HepG2 (cell line): ENCODE measurements around the gene ENTHD1. TPM values are rescaled to one million over a fixed set of nuclear protein-coding genes. Genes with fewer than 3 reads are reported as not detected.

ENCODE experiments used
- ATAC-seq: fragments of 200-7000 bp; cut with Tn5 transposase; 3 replicates; pipeline ENCODE4 v1.9.1; 2020; ENCODE audit warnings: mild to moderate bottlenecking, moderate library complexity
- BruUV-seq: library from RNA; stranded (reverse); fragments of 400-500 nt; replicated peaks from 2 replicates; lab custom pipeline; 2021; lab: Mats Ljungman, UMichigan
- CTCF ChIA-PET: fragments of 300-600 bp; formaldehyde crosslinking; extraction: SDS; loops from one replicate; lab custom pipeline; 2021; ENCODE audit warnings: low total read pairs, inconsistent platforms, low intra/inter-chr PET ratio; lab: Yijun Ruan, JAX
- POLR2A ChIA-PET: fragments of 350-600 bp; sonication (Branson Sonifier 250); formaldehyde crosslinking; loops from one replicate; lab custom pipeline; 2020; ENCODE audit warnings: antibody characterized with exemption, inconsistent platforms; lab: Yijun Ruan, JAX
- DNase-seq: peaks from one replicate; pipeline ENCODE4 v3.0.0-alpha.2; 2015; ENCODE audit warnings: low spot score
- FAIRE-seq: peaks from 3 replicates; lab custom pipeline; 2011; peaks lifted over from hg19 to GRCh38; lab: Jason Lieb, UNC
- H2AFZ ChIP-seq: one replicate; pipeline ENCODE4 v1.6.1; 2011; ENCODE audit warnings: low read length, inconsistent platforms
- H3K27ac ChIP-seq: fragments of 300-600 bp; 3 replicates; pipeline ENCODE4 v1.8.0; 2011; ENCODE audit warnings: mixed run types, mild to moderate bottlenecking, mixed read lengths, low read length, inconsistent platforms; ENCODE audit not compliant: insufficient read depth; ENCODE audit errors: extremely low read length
- H3K27me3 ChIP-seq, 2 experiments: fragments of 200-600 bp in 1 of 2; 2 replicates in 1 of 2; 3 replicates in 1 of 2; pipeline versions ENCODE4 v1.6.0 to v1.8.0; 2011; ENCODE audit warnings: low read length in 2 of 2, mild to moderate bottlenecking in 2 of 2, moderate library complexity in 2 of 2, inconsistent platforms in 1 of 2; ENCODE audit not compliant: insufficient read depth in 2 of 2, control insufficient read depth in 1 of 2
- H3K36me3 ChIP-seq, 2 experiments: fragments of 200-600 bp in 1 of 2; replicated peaks in 1 of 2; 2 replicates in 1 of 2; 3 replicates in 1 of 2; pipeline versions ENCODE4 v1.5.1 to v1.8.0; 2011; ENCODE audit warnings: low read length in 2 of 2, inconsistent platforms in 1 of 2; ENCODE audit not compliant: insufficient read depth in 2 of 2, control insufficient read depth in 1 of 2
- H3K4me1 ChIP-seq: 2 replicates; pipeline ENCODE4 v1.5.1; 2012; ENCODE audit warnings: low read length, inconsistent platforms; ENCODE audit not compliant: insufficient read depth
- H3K4me2 ChIP-seq: 2 replicates; pipeline ENCODE4 v1.6.0; 2011; ENCODE audit warnings: low read depth, low read length, inconsistent platforms
- H3K4me3 ChIP-seq, 3 experiments: fragments of 200-600 bp in 1 of 3; sonication (generic), shearing (Covaris generic) in 1 of 3; replicated peaks in 1 of 3; 2 replicates each; pipeline ENCODE4 v1.5.1; 2011 to 2016; ENCODE audit warnings: low read length in 3 of 3, inconsistent platforms in 2 of 3, low read depth in 2 of 3, mild to moderate bottlenecking in 2 of 3, control low read depth in 1 of 3, mixed read lengths in 1 of 3; ENCODE audit not compliant: insufficient read depth in 1 of 3
- H3K79me2 ChIP-seq: one replicate; pipeline ENCODE4 v1.6.1; 2011; ENCODE audit warnings: low read length, inconsistent platforms; ENCODE audit not compliant: insufficient read depth
- H3K9ac ChIP-seq: 2 replicates; pipeline ENCODE4 v1.6.0; 2011; ENCODE audit warnings: mild to moderate bottlenecking, low read depth, low read length, inconsistent platforms; ENCODE audit not compliant: insufficient read depth
- H3K9me3 ChIP-seq: 2 replicates; pipeline ENCODE4 v1.5.1; 2012; ENCODE audit warnings: mild to moderate bottlenecking, low read length
- H4K20me1 ChIP-seq: 2 replicates; pipeline ENCODE4 v1.6.0; 2011; ENCODE audit warnings: inconsistent platforms, mild to moderate bottlenecking, low read length, moderate library complexity; ENCODE audit not compliant: insufficient read depth
- IKZF4 ChIP-seq: sonication (generic); formaldehyde crosslinking; IDR thresholded peaks from 2 replicates; pipeline ENCODE4 v1.5.1; 2020; ENCODE audit warnings: borderline replicate concordance, mild to moderate bottlenecking, low read depth, missing genetic modification reagents; ENCODE audit errors: not compliant biosample characterization
- USF2 ChIP-seq, 2 experiments: sonication (generic) in 1 of 2; formaldehyde crosslinking in 1 of 2; IDR thresholded peaks; 2 replicates each; pipeline versions ENCODE4 v1.5.1 to v1.6.1; 2011 to 2020; ENCODE audit warnings: borderline replicate concordance in 1 of 2, low read depth in 1 of 2, low read length in 1 of 2, mild to moderate bottlenecking in 1 of 2, missing genetic modification reagents in 1 of 2, moderate library complexity in 1 of 2
- ZNF205 ChIP-seq: IDR thresholded peaks from 2 replicates; pipeline ENCODE4 v1.6.1; 2018; ENCODE audit warnings: missing biosample characterization, missing genetic modification reagents
- ZNF407 ChIP-seq: sonication (generic); formaldehyde crosslinking; IDR thresholded peaks from one replicate; pipeline ENCODE4 v1.5.1; 2020; ENCODE audit warnings: mild to moderate bottlenecking, missing genetic modification reagents; ENCODE audit errors: not compliant biosample characterization
- whole genome bisulfite sequencing: methylation state at CpG from one replicate; pipeline ENCODE4 v1.1.6; 2017; ENCODE audit warnings: low lambda C conversion rate; 5-methylcytosine and 5-hydroxymethylcytosine counted together
- in situ Hi-C: cut with HindIII; loops from 2 replicates; pipeline ENCODE4 v1.10.0; 2017; ENCODE audit warnings: low pct_unique_long_range_greater_than_20kb; ENCODE audit not compliant: extremely low pct_ligation_motif_present
- intact Hi-C: fragments of 100-400 bp; cut with micrococcal nuclease; formaldehyde crosslinking; loops from one replicate; pipeline ENCODE4 v1.10.0; 2022; ENCODE audit not compliant: unreplicated experiment
- polyA plus RNA-seq, 8 experiments: library from polyadenylated mRNA; depleted of rRNA in 3 of 8; stranded (reverse) in 7 of 8; unstranded in 1 of 8; fragments of >200 nt; fragmentation: Illumina TruSeq in 4 of 8; extraction: Trizol in 4 of 8; gene quantifications; 2 replicates each; pipeline versions ENCODE4 v1.2.1 to v1.2.3, GENCODE V29; 2011 to 2016; ENCODE audit warnings: low read depth in 4 of 8, missing spikeins in 1 of 8, mixed read lengths in 1 of 8; ENCODE audit not compliant: insufficient read depth in 1 of 8
- total RNA-seq, 5 experiments: library from RNA; depleted of rRNA; stranded (reverse); fragments of >200 nt; fragmentation: Illumina TruSeq; extraction: Trizol; gene quantifications; 2 replicates each; pipeline ENCODE4 v1.2.3, GENCODE V29; 2016; ENCODE audit warnings: low read depth in 1 of 5
- TF ChIP-seq, protein P1 (sequence below): IDR thresholded peaks from 2 replicates; pipeline ENCODE4 v1.6.1; 2018; ENCODE audit warnings: missing genetic modification reagents

The ENTHD1 gene
- total and polyA plus RNA-seq, 2 of the 13 experiments (the other 11 are each of a cell fraction or from before 2014, with no cell fraction given): not detected

GRCh38 chr22:39907605-39908097 lies 14.1 kb upstream of the ENTHD1 start:
- WGBS: 34% methylated on average over 8 of the region's 9 CpGs
- in situ Hi-C loops: no loop called here
- FAIRE-seq: no peak

DNA sequence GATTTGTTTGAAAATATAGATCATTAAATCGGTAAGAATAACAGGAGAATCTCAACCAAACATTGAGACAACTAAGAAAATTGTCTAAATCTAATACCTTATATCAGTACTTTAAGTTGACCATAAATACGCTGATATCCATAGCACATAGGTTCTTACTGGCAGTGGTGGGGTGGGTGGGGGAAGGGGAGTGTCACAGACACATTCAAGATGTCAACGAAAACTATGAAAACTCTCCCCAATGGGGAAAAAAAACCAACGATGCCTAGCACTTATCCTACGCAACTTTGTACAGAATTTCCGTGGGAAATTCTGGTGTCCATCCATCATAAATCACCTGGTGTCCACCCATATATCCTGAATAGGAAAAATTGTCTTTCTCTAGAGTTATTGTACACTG lies 13.5 kb upstream of the ENTHD1 start:
- DNase-seq: no peak
- BruUV-seq: no TSS peak
- H3K4me1 ChIP-seq: no peaks in the 10 kb centered on the region
- TF ChIP-seq USF2 (IDR thresholded peaks at IDR 0.05; ENCODE audit: low read depth, low read length): no peak
- TF ChIP-seq USF2 (CRISPR knock-in tag; IDR thresholded peaks at IDR 0.05; ENCODE audit: borderline replicate concordance): no peak
- TF ChIP-seq ZNF205 (CRISPR knock-in tag): no peak
- TF ChIP-seq ZNF407: no peak
- TF ChIP-seq, protein P1, sequence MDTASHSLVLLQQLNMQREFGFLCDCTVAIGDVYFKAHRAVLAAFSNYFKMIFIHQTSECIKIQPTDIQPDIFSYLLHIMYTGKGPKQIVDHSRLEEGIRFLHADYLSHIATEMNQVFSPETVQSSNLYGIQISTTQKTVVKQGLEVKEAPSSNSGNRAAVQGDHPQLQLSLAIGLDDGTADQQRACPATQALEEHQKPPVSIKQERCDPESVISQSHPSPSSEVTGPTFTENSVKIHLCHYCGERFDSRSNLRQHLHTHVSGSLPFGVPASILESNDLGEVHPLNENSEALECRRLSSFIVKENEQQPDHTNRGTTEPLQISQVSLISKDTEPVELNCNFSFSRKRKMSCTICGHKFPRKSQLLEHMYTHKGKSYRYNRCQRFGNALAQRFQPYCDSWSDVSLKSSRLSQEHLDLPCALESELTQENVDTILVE (CRISPR knock-in tag): no peak
- TF ChIP-seq, all 625 proteins: peak for 0
- POLR2A ChIA-PET: no interaction called here
- H3K9ac ChIP-seq: no peak overlapping the region
- WGBS: 5% methylated on average over 6 of the region's 6 CpGs
- no peaks in the 10 kb centered on the region for H3K79me2 ChIP-seq
- intact Hi-C loops: loop anchor here (5.0 kb wide), 1 partner anchor 560 kb away; no protein-coding TSS in a partner anchor
- H3K36me3 ChIP-seq: no peaks in the 10 kb centered on the region
- in situ Hi-C loops: no loop called here
- no peak overlapping the region for H3K4me3 ChIP-seq
- H4K20me1 ChIP-seq: no peaks in the 10 kb centered on the region
- no peak overlapping the region for H3K27ac ChIP-seq
- CTCF ChIA-PET: no interaction called here
- no peak overlapping the region for H3K4me2 ChIP-seq
- ATAC-seq (no peak), FAIRE-seq (no peak)
- no peaks in the 10 kb centered on the region for H3K9me3 ChIP-seq
- H2AFZ ChIP-seq: no peak overlapping the region
- peaks cover 0 to 24% of the 10 kb centered on the region in 2 experiments; a peak in 4 of 5 replicates for H3K27me3 ChIP-seq

More at GRCh38 chr22:39907605-39908097, 14.1 kb upstream of the ENTHD1 start:
- TF ChIP-seq IKZF4 (CRISPR knock-in tag): no peak
- no peaks in the 10 kb centered on the region for H3K4me1 ChIP-seq
- POLR2A ChIA-PET: interaction anchor here (0.6 kb wide), 1 partner anchor 219 kb away, joined by 5 read pairs; no protein-coding TSS in a partner anchor
- DNase-seq (no peak), ATAC-seq (no peak)
- intact Hi-C loops: loop anchor here (5.0 kb wide), 1 partner anchor 560 kb away; no protein-coding TSS in a partner anchor
- H3K9me3 ChIP-seq: no peaks in the 10 kb centered on the region
- no peak overlapping the region for H2AFZ ChIP-seq
- BruUV-seq: no TSS peak
- H3K4me3 ChIP-seq: no peak overlapping the region
- peaks cover 0 to 24% of the 10 kb centered on the region in 2 experiments; a peak in 4 of 5 replicates for H3K27me3 ChIP-seq
- no peaks in the 10 kb centered on the region for H3K79me2 ChIP-seq
- H3K36me3 ChIP-seq: no peaks in the 10 kb centered on the region
- H3K4me2 ChIP-seq: no peak overlapping the region
- H4K20me1 ChIP-seq: no peaks in the 10 kb centered on the region
- no peak overlapping the region for H3K9ac ChIP-seq
- H3K27ac ChIP-seq: no peak overlapping the region
- CTCF ChIA-PET: no interaction called here
